H54 (cell line): ENCODE data around the gene NMT1.
"Not testable (repeated sequence)": the region's sequence is repeated elsewhere in the genome, so short reads cannot be mapped to it uniquely, and the experiment has no call there.

Experiments used
- DNase-seq: peaks from one replicate; pipeline ENCODE4 v3.0.0; 2011; ENCODE audit warnings: low spot score, mixed read lengths; ENCODE audit not compliant: insufficient read length
- FAIRE-seq: peaks from 3 replicates; lab custom pipeline; 2011; peaks lifted over from hg19 to GRCh38; lab: Jason Lieb, UNC
- POLR2A ChIP-seq: IDR thresholded peaks from 2 replicates; pipeline ENCODE4 v1.6.1; 2011; ENCODE audit warnings: low read depth, mild to moderate bottlenecking, low read length

Gene NMT1

GRCh38 chr17:45118691-45119090 is 57.6 kb downstream of the NMT1 start:
- FAIRE-seq (no peak), DNase-seq (no peak)
- no peak for TF ChIP-seq POLR2A

GRCh38 chr17:45119964-45120363 is 58.8 kb downstream of the NMT1 start:
- DNase-seq = no peak
- no peak for TF ChIP-seq POLR2A
- FAIRE-seq = no peak

- TF ChIP-seq POLR2A = no peak
- FAIRE-seq = no peak
- DNase-seq = no peak
Measured at GRCh38 chr17:45120558-45120957, 59.4 kb downstream of the NMT1 start.

- no peak for TF ChIP-seq POLR2A
- FAIRE-seq (no peak), DNase-seq (no peak)
Measured at GRCh38 chr17:45121055-45121454, 59.9 kb downstream of the NMT1 start.

GRCh38 chr17:45123076-45123770 is 62.1 kb downstream of the NMT1 start:
- no peak for FAIRE-seq
- TF ChIP-seq POLR2A = no peak
- no peak for DNase-seq

GRCh38 chr17:45123930-45124796 is 63.0 kb downstream of the NMT1 start:
- TF ChIP-seq POLR2A = no peak
- FAIRE-seq = peak; percentile 67
- peak; percentile 100 for DNase-seq

GRCh38 chr17:45124797-45125122 is 63.6 kb downstream of the NMT1 start:
- DNase-seq, FAIRE-seq: not testable (repeated sequence)

GRCh38 chr17:45125509-45125908 is 64.4 kb downstream of the NMT1 start:
- DNase-seq = no peak
- TF ChIP-seq POLR2A = no peak
- no peak for FAIRE-seq

- DNase-seq (no peak), FAIRE-seq (no peak)
- no peak for TF ChIP-seq POLR2A
Measured at GRCh38 chr17:45127207-45127547, 66.1 kb downstream of the NMT1 start.

- no peak for FAIRE-seq
- no peak; the same call in 1 of the 2 replicates for TF ChIP-seq POLR2A
- DNase-seq = peak; percentile 75
Measured at GRCh38 chr17:45127548-45128300, 66.6 kb downstream of the NMT1 start.

GRCh38 chr17:45128331-45128730 is 67.2 kb downstream of the NMT1 start:
- DNase-seq (no peak), FAIRE-seq (no peak)
- TF ChIP-seq POLR2A = no peak

GRCh38 chr17:45128989-45129388 is 67.9 kb downstream of the NMT1 start:
- DNase-seq (no peak), FAIRE-seq (no peak)
- no peak for TF ChIP-seq POLR2A

- no peak for FAIRE-seq
- no peak for TF ChIP-seq POLR2A
- DNase-seq = no peak
Measured at GRCh38 chr17:45129426-45129939, 68.4 kb downstream of the NMT1 start.

- DNase-seq (peak; percentile 78), FAIRE-seq (no peak)
- no peak for TF ChIP-seq POLR2A
Measured at GRCh38 chr17:45129940-45130680, 69.0 kb downstream of the NMT1 start.
